ENCODE data around the gene JKAMP. TPM values are rescaled to one million over a fixed set of nuclear protein-coding genes. Genes with fewer than 3 reads are reported as not detected.

Gene JKAMP
- total RNA-seq, 6 donors from 2014 or later = 34.2 to 59.7 (median 44.0) TPM

DNA sequence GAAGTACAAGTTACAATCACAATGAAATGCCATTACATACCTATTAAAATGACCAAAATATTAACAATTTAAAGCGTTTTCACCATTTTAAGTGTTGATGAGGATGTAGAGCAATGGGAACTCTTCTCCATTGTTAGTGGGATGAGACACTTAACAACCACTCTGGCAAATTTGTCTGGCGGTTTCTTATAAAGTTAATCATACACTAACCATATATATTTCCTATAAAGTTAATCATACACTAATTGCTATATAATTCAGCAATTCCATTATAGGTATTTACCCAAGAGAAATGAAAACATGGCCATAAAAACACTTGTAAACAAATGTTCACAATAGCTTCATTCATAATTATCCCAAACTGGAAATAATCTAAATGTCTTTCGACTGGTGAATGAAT lies 35.9 kb downstream of the JKAMP start:
- TF ChIP-seq, protein P1, sequence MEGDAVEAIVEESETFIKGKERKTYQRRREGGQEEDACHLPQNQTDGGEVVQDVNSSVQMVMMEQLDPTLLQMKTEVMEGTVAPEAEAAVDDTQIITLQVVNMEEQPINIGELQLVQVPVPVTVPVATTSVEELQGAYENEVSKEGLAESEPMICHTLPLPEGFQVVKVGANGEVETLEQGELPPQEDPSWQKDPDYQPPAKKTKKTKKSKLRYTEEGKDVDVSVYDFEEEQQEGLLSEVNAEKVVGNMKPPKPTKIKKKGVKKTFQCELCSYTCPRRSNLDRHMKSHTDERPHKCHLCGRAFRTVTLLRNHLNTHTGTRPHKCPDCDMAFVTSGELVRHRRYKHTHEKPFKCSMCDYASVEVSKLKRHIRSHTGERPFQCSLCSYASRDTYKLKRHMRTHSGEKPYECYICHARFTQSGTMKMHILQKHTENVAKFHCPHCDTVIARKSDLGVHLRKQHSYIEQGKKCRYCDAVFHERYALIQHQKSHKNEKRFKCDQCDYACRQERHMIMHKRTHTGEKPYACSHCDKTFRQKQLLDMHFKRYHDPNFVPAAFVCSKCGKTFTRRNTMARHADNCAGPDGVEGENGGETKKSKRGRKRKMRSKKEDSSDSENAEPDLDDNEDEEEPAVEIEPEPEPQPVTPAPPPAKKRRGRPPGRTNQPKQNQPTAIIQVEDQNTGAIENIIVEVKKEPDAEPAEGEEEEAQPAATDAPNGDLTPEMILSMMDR (IDR thresholded peaks at IDR 0.05) = no peak
- TF ChIP-seq POLR2A (IDR thresholded peaks at IDR 0.05) = no peak
- H3K4me3 ChIP-seq = no peak overlapping the region
- H3K36me3 ChIP-seq = no peaks in the 10 kb centered on the region
- no peaks in the 10 kb centered on the region for H3K27me3 ChIP-seq
- H3K4me1 ChIP-seq = no peaks in the 10 kb centered on the region
- no peaks in the 10 kb centered on the region for H3K9me3 ChIP-seq
- DNase-seq (no peak), ATAC-seq (ENCODE audit: low FRiP score in 2 of 2) (no peak)
- WGBS, 2 donors = 89 to 90% methylated on average over 3 of the region's 3 CpGs
- no peak overlapping the region for H3K27ac ChIP-seq

- H3K27ac ChIP-seq = no peak overlapping the region
- no peaks in the 10 kb centered on the region for H3K36me3 ChIP-seq
- no peaks in the 10 kb centered on the region for H3K27me3 ChIP-seq
- H3K9me3 ChIP-seq = peaks cover 0 to 4% (median 0%) of the 10 kb centered on the region in 4 donors
- no peak overlapping the region for H3K4me3 ChIP-seq
- TF ChIP-seq POLR2AphosphoS5 (IDR thresholded peaks at IDR 0.05) (no peak), EP300 (IDR thresholded peaks at IDR 0.05) (no peak), POLR2A (IDR thresholded peaks at IDR 0.05) (no peak)
- TF ChIP-seq, protein P1 (IDR thresholded peaks at IDR 0.05) = no peak
- ATAC-seq (ENCODE audit: low FRiP score in 2 of 2) = no peak
- no peaks in the 10 kb centered on the region for H3K4me1 ChIP-seq
- DNase-seq = no peak
- WGBS, 2 donors = 71 to 76% methylated on average over 2 of the region's 2 CpGs
Measured at GRCh38 chr14:59529189-59529588, 44.9 kb downstream of the JKAMP start.

DNA sequence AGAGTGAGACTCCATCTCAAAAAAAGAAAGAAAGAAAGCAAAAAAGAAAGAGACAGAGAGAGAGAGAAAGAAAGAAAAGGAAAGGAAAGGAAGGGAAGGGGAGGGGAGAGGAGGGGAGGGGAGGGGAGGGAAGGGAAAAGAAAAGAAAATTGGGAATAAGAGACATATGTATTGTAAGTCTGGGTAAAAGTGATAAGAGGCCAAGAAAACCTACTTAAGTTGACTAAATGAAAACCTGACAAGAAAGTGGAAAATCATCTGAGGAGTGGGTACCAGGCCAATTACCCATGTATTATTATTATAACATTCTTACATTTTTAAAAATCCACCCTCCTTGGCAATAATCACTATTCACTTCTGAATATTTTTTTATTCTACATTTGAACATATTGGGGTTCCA lies 46.0 kb downstream of the JKAMP start:
- Histone ChIP-seq H3K9me3 (peaks cover 0 to 4% (median 0%) of the 10 kb centered on the region in 4 donors), H3K36me3 (no peaks in the 10 kb centered on the region), H3K27me3 (no peaks in the 10 kb centered on the region), H3K4me3 (no peak overlapping the region), H3K4me1 (no peaks in the 10 kb centered on the region), H3K27ac (no peak overlapping the region)
- TF ChIP-seq POLR2AphosphoS5 (IDR thresholded peaks at IDR 0.05) (no peak), POLR2A (IDR thresholded peaks at IDR 0.05) (no peak), EP300 (IDR thresholded peaks at IDR 0.05) (no peak)
- TF ChIP-seq, protein P1 (IDR thresholded peaks at IDR 0.05) = no peak
- no peak for ATAC-seq (ENCODE audit: low FRiP score in 2 of 2)
- no peak for DNase-seq

DNA sequence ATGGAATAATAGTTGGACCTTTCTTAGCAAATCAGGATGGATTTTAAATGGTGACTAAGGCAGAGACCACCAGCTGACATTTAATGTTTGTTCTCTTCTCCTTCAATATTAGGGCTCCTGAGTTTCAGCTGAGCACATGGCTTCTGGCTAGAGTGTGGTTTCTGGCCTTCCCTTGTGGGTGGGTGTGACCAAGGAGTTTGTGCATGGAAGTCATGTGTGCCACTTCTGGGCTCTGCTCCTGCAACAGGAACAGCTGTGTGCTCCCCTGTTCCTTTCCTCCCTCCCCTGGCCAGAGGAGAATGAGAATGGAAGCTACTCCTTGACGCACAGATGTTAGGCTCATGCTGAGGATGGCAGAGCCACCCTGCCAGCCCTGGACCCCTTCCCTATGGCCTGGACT lies 48.1 kb downstream of the JKAMP start:
- WGBS, 2 donors = 86 to 100% methylated on average over 1 of the region's 1 CpG
- no peaks in the 10 kb centered on the region for H3K27me3 ChIP-seq
- ATAC-seq (ENCODE audit: low FRiP score in 2 of 2) = no peak
- DNase-seq = no peak
- no peak overlapping the region for H3K27ac ChIP-seq
- TF ChIP-seq, protein P1 (IDR thresholded peaks at IDR 0.05) = no peak
- TF ChIP-seq EP300 (IDR thresholded peaks at IDR 0.05) (no peak), POLR2A (IDR thresholded peaks at IDR 0.05) (no peak), POLR2AphosphoS5 (IDR thresholded peaks at IDR 0.05) (no peak)
- no peaks in the 10 kb centered on the region for H3K36me3 ChIP-seq
- H3K4me1 ChIP-seq = no peaks in the 10 kb centered on the region
- no peak overlapping the region for H3K4me3 ChIP-seq
- peaks cover 0 to 4% (median 0%) of the 10 kb centered on the region in 4 donors for H3K9me3 ChIP-seq

- no peak overlapping the region for H3K27ac ChIP-seq
- WGBS, 2 donors = 67 to 75% methylated on average over 7 of the region's 7 CpGs
Measured at GRCh38 chr14:59534361-59534987, 50.2 kb downstream of the JKAMP start.

More at GRCh38 chr14:59534361-59534987, 50.2 kb downstream of the JKAMP start:
- TF ChIP-seq EP300 (IDR thresholded peaks at IDR 0.05) (no peak), POLR2A (IDR thresholded peaks at IDR 0.05) (no peak)
- H3K4me1 ChIP-seq = no peaks in the 10 kb centered on the region
- no peaks in the 10 kb centered on the region for H3K36me3 ChIP-seq
- H3K4me3 ChIP-seq = no peak overlapping the region
- no peak for DNase-seq
- H3K27me3 ChIP-seq = no peaks in the 10 kb centered on the region
- no peak for ATAC-seq (ENCODE audit: low FRiP score in 2 of 2)
- no peaks in the 10 kb centered on the region for H3K9me3 ChIP-seq

Data from upper lobe of left lung (tissue), 6 donors.